Mesenchymal stem cell (in vitro differentiated cells and primary cell): ENCODE measurements around the gene TRPV2.

Source experiments
- DNase-seq: peaks from one replicate; pipeline ENCODE4 v3.0.0-alpha.2; 2013
- H2AFZ ChIP-seq: one replicate; pipeline ENCODE4 v1.6.1; 2013; ENCODE audit warnings: low read depth, mild to moderate bottlenecking, control low read depth, inconsistent platforms, low read length, moderate library complexity
- H2AK5ac ChIP-seq: 2 replicates; pipeline ENCODE4 v1.6.1; 2013; ENCODE audit warnings: low read length, moderate library complexity, mild to moderate bottlenecking, inconsistent platforms; ENCODE audit not compliant: severe bottlenecking
- H2BK120ac ChIP-seq: one replicate; pipeline ENCODE4 v1.6.1; 2013; ENCODE audit warnings: low read depth, mild to moderate bottlenecking, inconsistent platforms, low read length, moderate library complexity
- H2BK12ac ChIP-seq, 2 experiments: one replicate each; pipeline ENCODE4 v1.6.1; 2013; ENCODE audit warnings: inconsistent platforms in 2 of 2, low read length in 2 of 2, mild to moderate bottlenecking in 2 of 2, moderate library complexity in 2 of 2, control low read depth in 1 of 2
- H2BK15ac ChIP-seq: one replicate; pipeline ENCODE4 v1.6.1; 2013; ENCODE audit warnings: mild to moderate bottlenecking, low read depth, inconsistent platforms; ENCODE audit not compliant: poor library complexity, severe bottlenecking
- H2BK5ac ChIP-seq: 2 replicates; pipeline ENCODE4 v1.6.1; 2013; ENCODE audit warnings: low read depth, mild to moderate bottlenecking, low read length, control low read depth, inconsistent platforms; ENCODE audit not compliant: poor library complexity, severe bottlenecking
- H3K14ac ChIP-seq, 2 experiments: one replicate each; pipeline ENCODE4 v1.6.1; 2013; ENCODE audit warnings: inconsistent platforms in 2 of 2, low read length in 2 of 2, control low read depth in 1 of 2, mild to moderate bottlenecking in 1 of 2, moderate library complexity in 1 of 2
- H3K18ac ChIP-seq, 2 experiments: one replicate each; pipeline ENCODE4 v1.6.1; 2013; ENCODE audit warnings: inconsistent platforms in 2 of 2, low read length in 2 of 2, control low read depth in 1 of 2, low read depth in 1 of 2, mild to moderate bottlenecking in 1 of 2
- H3K23ac ChIP-seq, 2 experiments: one replicate each; pipeline ENCODE4 v1.6.1; 2013; ENCODE audit warnings: inconsistent platforms in 2 of 2, low read length in 2 of 2, mild to moderate bottlenecking in 2 of 2, moderate library complexity in 2 of 2, control low read depth in 1 of 2
- H3K27ac ChIP-seq: 2 replicates; pipeline ENCODE4 v1.5.1; 2013; ENCODE audit warnings: mild to moderate bottlenecking, moderate library complexity, low read length, control low read depth, inconsistent platforms; ENCODE audit not compliant: poor library complexity, severe bottlenecking
- H3K27me3 ChIP-seq, 2 experiments: 2 replicates each; pipeline versions ENCODE4 v1.6.1 to v1.7.0; 2013; ENCODE audit warnings: low read length in 2 of 2, mild to moderate bottlenecking in 2 of 2, moderate library complexity in 2 of 2, control low read depth in 1 of 2, inconsistent platforms in 1 of 2; ENCODE audit not compliant: control insufficient read depth in 1 of 2, insufficient read depth in 1 of 2
- H3K36me3 ChIP-seq, 2 experiments: 2 replicates each; pipeline versions ENCODE4 v1.6.1 to v1.7.0; 2013; ENCODE audit warnings: low read length in 2 of 2, control low read depth in 1 of 2, inconsistent platforms in 1 of 2, low read depth in 1 of 2, mild to moderate bottlenecking in 1 of 2; ENCODE audit not compliant: insufficient read depth in 2 of 2, control insufficient read depth in 1 of 2
- H3K4ac ChIP-seq, 2 experiments: one replicate each; pipeline ENCODE4 v1.6.1; 2013; ENCODE audit warnings: inconsistent platforms in 2 of 2, low read length in 2 of 2, mild to moderate bottlenecking in 2 of 2, moderate library complexity in 2 of 2, control low read depth in 1 of 2, low read depth in 1 of 2
- H3K4me1 ChIP-seq: 2 replicates; pipeline ENCODE4 v1.6.1; 2013; ENCODE audit warnings: low read depth, low read length, control low read depth; ENCODE audit not compliant: control insufficient read depth, insufficient read depth
- H3K4me2 ChIP-seq: 2 replicates; pipeline ENCODE4 v1.6.1; 2013; ENCODE audit warnings: low read length, mild to moderate bottlenecking, inconsistent platforms; ENCODE audit not compliant: poor library complexity, severe bottlenecking
- H3K4me3 ChIP-seq, 2 experiments: 2 replicates each; pipeline versions ENCODE4 v1.5.1 to v1.7.0; 2013; ENCODE audit warnings: low read length in 2 of 2, mild to moderate bottlenecking in 2 of 2, control low read depth in 1 of 2, low read depth in 1 of 2; ENCODE audit not compliant: insufficient read depth in 1 of 2
- H3K79me1 ChIP-seq: replicated peaks from 2 replicates; pipeline ENCODE4 v1.6.1; 2013; ENCODE audit warnings: mild to moderate bottlenecking, control low read depth, low read length, inconsistent platforms; ENCODE audit not compliant: poor library complexity, severe bottlenecking
- H3K9ac ChIP-seq: 2 replicates; pipeline ENCODE4 v1.7.0; 2013; ENCODE audit warnings: mild to moderate bottlenecking, low read length, moderate library complexity
- H3K9me3 ChIP-seq: 2 replicates; pipeline ENCODE4 v1.7.0; 2013; ENCODE audit warnings: mild to moderate bottlenecking, low read length; ENCODE audit not compliant: control insufficient read depth
- H4K8ac ChIP-seq: one replicate; pipeline ENCODE4 v1.6.1; 2013; ENCODE audit warnings: inconsistent platforms, mild to moderate bottlenecking, low read length, moderate library complexity
- H4K91ac ChIP-seq: one replicate; pipeline ENCODE4 v1.6.1; 2013; ENCODE audit warnings: mild to moderate bottlenecking, low read length, inconsistent platforms
- WGBS: methylation state at CpG from one replicate; pipeline ENCODE4 v1.1.7; 2013; ENCODE audit warnings: mixed read lengths; 5-methylcytosine and 5-hydroxymethylcytosine counted together

Gene TRPV2

GRCh38 chr17:16430650-16431049 lies 15.3 kb downstream of the TRPV2 start:
- H2AFZ ChIP-seq = no peak overlapping the region
- WGBS = 79% methylated on average over 5 of the region's 6 CpGs
- H3K9me3 ChIP-seq = no peaks in the 10 kb centered on the region
- H3K23ac ChIP-seq = no peak overlapping the region
- H2BK12ac ChIP-seq = no peak overlapping the region
- no peak overlapping the region for H2AK5ac ChIP-seq
- no peak overlapping the region for H3K4me3 ChIP-seq
- no peak overlapping the region for H3K9ac ChIP-seq
- H4K91ac ChIP-seq = no peak overlapping the region
- H3K4ac ChIP-seq = no peak overlapping the region
- peaks cover 9% of the 10 kb centered on the region for H3K4me1 ChIP-seq
- no peak overlapping the region for H3K18ac ChIP-seq
- H3K79me1 ChIP-seq = no peaks in the 10 kb centered on the region
- no peak overlapping the region for H2BK15ac ChIP-seq
- no peak overlapping the region for H3K4me2 ChIP-seq
- DNase-seq = no peak
- H3K27ac ChIP-seq = no peak overlapping the region
- no peaks in the 10 kb centered on the region for H3K27me3 ChIP-seq
- H2BK120ac ChIP-seq = no peak overlapping the region
- no peak overlapping the region for H4K8ac ChIP-seq
- peaks cover 4 to 73% of the 10 kb centered on the region in 2 experiments for H3K36me3 ChIP-seq
- no peak overlapping the region for H3K14ac ChIP-seq
- H2BK5ac ChIP-seq = no peak overlapping the region

- Histone ChIP-seq H3K18ac (no peak overlapping the region), H3K9me3 (no peaks in the 10 kb centered on the region), H2AFZ (no peak overlapping the region), H3K4me3 (no peak overlapping the region), H3K9ac (no peak overlapping the region), H2BK5ac (no peak overlapping the region), H4K8ac (no peak overlapping the region), H3K14ac (no peak overlapping the region), H3K23ac (no peak overlapping the region), H3K27ac (no peak overlapping the region), H3K4me1 (peaks cover 8% of the 10 kb centered on the region), H3K4me2 (no peak overlapping the region), H2BK15ac (no peak overlapping the region), H4K91ac (no peak overlapping the region), H3K79me1 (no peaks in the 10 kb centered on the region), H3K36me3 (peaks cover 5 to 64% of the 10 kb centered on the region in 2 experiments), H2BK12ac (no peak overlapping the region), H2AK5ac (no peak overlapping the region), H3K4ac (no peak overlapping the region), H2BK120ac (no peak overlapping the region), H3K27me3 (no peaks in the 10 kb centered on the region)
- 98% methylated on average over 15 of the region's 15 CpGs for WGBS
- no peak for DNase-seq
Measured at GRCh38 chr17:16432017-16432416, 16.6 kb downstream of the TRPV2 start.

GRCh38 chr17:16433514-16433913 lies 18.1 kb downstream of the TRPV2 start:
- Histone ChIP-seq H3K4me3 (no peak overlapping the region), H3K4ac (no peak overlapping the region), H3K27ac (no peak overlapping the region), H3K4me1 (peaks cover 8% of the 10 kb centered on the region), H2AK5ac (no peak overlapping the region), H3K4me2 (no peak overlapping the region), H2BK15ac (no peak overlapping the region), H3K9ac (no peak overlapping the region), H3K14ac (no peak overlapping the region), H3K9me3 (no peaks in the 10 kb centered on the region), H2BK5ac (no peak overlapping the region), H2BK12ac (no peak overlapping the region), H3K79me1 (no peaks in the 10 kb centered on the region), H4K91ac (no peak overlapping the region), H3K18ac (peak overlapping the region in 1 of 2 experiments; percentile 50), H4K8ac (no peak overlapping the region), H2AFZ (no peak overlapping the region), H3K27me3 (no peaks in the 10 kb centered on the region), H2BK120ac (no peak overlapping the region), H3K36me3 (peaks cover 7 to 53% of the 10 kb centered on the region in 2 experiments), H3K23ac (no peak overlapping the region)
- DNase-seq = no peak
- 93% methylated on average over 5 of the region's 5 CpGs for whole genome bisulfite sequencing

- Histone ChIP-seq H3K27me3 (no peaks in the 10 kb centered on the region), H2BK5ac (no peak overlapping the region), H4K91ac (no peak overlapping the region), H3K23ac (no peak overlapping the region), H3K9ac (no peak overlapping the region), H3K27ac (no peak overlapping the region), H2BK12ac (peak overlapping the region in 1 of 2 experiments; percentile 40), H2AK5ac (no peak overlapping the region), H3K4ac (no peak overlapping the region), H3K4me3 (no peak overlapping the region), H2BK120ac (no peak overlapping the region), H3K14ac (no peak overlapping the region), H3K36me3 (peaks cover 7 to 43% of the 10 kb centered on the region in 2 experiments), H4K8ac (no peak overlapping the region), H3K9me3 (no peaks in the 10 kb centered on the region), H3K4me2 (no peak overlapping the region), H3K18ac (no peak overlapping the region), H3K4me1 (peaks cover 8% of the 10 kb centered on the region), H2AFZ (no peak overlapping the region), H3K79me1 (no peaks in the 10 kb centered on the region), H2BK15ac (no peak overlapping the region)
- 69% methylated on average over 8 of the region's 8 CpGs for WGBS
- DNase-seq = no peak
Measured at GRCh38 chr17:16434662-16435061, 19.3 kb downstream of the TRPV2 start.
